HTR-8/SVneo (cell line): Measurements from ENCODE around the gene RUBCNL.
A peak's percentile ranks its signal among the peaks of the same experiment; 100 is the strongest.

Experiments used
- DNase-seq: peaks from one replicate; pipeline ENCODE4 v3.0.0; 2011; ENCODE audit warnings: low spot score, mixed read lengths; ENCODE audit not compliant: insufficient read length
- FAIRE-seq: peaks from 2 replicates; lab custom pipeline; 2011; peaks lifted over from hg19 to GRCh38; lab: Jason Lieb, UNC

The RUBCNL gene

DNA sequence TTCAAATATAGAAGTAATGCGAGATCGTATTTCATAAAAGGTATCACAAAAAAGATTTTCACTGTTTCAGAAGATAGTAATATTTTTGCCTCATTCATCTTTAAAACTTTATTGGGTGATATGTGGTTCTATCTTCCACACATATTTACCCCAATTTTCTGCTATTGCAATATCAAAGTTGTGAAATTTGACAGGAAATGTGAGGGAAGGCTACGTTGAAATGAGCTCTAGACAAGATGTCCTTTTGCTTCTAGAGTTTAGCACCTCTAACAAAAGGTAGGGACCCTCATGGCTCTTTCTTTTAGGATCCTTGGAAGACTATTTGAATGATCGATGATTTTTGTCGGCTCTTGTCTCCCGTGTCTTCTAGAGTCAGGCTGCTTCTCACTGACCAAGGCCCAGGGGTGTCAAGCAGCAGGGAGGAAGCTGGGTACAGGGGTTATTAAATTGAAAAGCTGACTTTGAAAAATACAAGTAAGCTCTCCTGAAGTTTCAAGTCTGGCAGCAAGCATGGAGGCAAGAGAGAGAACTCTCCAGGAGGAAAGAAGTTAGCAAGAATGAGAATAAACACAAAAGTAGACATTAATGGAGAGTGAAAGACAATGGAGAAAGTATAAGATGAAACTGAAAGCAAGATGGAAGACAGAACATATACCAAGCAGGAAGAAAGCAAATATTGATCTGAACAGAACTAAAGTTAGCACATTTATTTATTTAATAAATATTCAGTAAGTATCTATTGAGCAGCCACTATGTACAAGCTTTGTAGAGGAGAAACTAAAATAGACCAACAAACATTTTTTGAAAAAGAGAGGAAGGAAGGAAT is 73.4 kb downstream of the RUBCNL start:
- no peak for FAIRE-seq

DNA sequence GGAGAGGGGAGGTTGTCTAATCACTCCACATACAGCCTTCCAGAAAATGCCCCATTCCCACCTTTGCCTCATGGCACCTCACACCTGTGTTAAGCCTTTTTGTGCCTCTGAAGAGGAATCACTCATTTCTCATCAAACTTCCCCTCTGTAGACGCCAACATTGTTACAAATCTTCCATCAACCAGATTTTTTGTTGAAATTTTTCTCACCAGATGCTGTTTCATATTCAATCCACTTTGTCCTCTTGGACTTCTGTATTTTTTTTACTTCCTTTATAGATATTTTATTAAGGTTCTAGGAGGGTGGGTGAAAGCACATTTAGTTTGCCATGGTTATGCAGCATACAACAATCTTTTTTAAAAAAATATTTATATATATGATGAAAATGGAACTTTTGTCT is 74.0 kb downstream of the RUBCNL start:
- DNase-seq (no peak), FAIRE-seq (no peak)

More for the DNA sequence above, 73.4 kb downstream of the RUBCNL start:
- DNase-seq: no peak

DNA sequence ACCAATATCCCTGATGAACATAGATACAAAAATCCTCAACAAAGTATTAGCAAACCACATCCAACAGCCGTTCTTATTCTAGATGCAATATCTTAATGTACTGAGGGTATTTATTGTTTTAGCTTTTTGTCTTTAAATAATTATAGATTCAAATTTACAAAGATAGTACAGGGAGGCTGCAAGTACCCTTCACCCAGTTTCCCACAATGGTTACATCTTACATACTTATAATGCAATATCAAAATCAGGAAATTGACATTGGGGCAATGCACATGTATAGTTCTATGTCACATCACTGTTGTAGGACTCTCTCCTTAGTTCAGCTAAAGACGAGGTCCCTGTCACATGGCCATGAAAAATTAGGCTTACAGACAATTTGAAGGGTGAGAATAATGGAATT is 75.8 kb downstream of the RUBCNL start:
- FAIRE-seq (no peak), DNase-seq (no peak)

DNA sequence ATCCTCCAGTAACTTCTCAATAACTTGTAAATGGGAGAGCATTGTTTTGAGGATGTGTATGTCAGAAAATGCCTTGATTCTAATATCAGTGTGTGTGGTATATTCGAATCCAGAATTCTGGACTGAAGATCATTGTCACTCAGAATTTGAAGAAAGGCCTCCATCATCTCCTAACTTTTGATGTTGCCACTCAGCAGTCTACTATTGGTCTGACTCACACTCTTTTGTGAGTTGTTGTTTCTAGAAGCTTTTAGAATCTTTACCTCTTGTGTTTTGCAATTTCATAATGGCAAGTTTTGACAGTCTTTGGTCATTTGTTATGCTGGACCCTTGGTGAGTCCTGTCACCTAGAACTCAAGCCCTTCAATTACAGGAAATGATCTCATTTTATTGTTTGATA is 77.0 kb downstream of the RUBCNL start:
- no peak for FAIRE-seq

DNA sequence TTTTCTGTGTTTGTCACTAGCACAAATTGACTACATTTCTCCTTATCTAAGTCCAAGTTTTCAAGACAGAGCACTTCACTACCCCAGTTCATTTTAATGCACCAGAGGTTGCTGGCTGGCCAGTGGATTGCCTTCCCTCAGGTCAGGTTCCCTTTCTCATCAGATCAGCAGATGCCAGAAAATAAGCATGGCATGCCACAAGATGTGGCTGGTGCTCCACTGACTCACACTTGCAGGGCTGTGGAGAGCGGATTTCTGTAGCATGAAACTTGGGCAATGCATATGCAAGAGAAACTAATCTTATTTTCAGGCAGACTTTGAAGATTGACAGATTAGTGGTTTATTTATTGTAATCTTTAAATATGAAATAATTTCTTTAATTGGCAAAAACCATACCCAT is 79.5 kb downstream of the RUBCNL start:
- FAIRE-seq (no peak), DNase-seq (no peak)

More for the DNA sequence above, 77.0 kb downstream of the RUBCNL start:
- DNase-seq: no peak

DNA sequence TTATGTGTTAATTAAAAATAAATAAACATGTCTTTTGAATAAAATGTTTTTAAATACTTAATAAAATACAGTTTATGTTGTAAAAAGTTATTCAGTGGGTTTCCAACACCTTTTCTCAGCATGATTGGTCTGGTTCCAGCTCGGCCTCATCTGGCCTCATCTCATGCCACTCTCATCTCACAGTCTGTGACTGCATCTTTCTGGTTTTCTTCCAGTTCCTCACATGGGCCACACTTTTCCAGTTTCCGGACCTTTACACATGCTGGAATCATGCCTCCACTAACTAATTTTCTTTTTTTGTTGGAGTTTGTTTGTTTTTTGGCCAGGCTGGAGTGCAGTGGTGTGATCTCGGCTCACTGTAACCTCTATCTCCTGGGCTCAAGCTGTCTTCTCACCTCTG is 82.5 kb downstream of the RUBCNL start:
- FAIRE-seq (no peak), DNase-seq (no peak)

DNA sequence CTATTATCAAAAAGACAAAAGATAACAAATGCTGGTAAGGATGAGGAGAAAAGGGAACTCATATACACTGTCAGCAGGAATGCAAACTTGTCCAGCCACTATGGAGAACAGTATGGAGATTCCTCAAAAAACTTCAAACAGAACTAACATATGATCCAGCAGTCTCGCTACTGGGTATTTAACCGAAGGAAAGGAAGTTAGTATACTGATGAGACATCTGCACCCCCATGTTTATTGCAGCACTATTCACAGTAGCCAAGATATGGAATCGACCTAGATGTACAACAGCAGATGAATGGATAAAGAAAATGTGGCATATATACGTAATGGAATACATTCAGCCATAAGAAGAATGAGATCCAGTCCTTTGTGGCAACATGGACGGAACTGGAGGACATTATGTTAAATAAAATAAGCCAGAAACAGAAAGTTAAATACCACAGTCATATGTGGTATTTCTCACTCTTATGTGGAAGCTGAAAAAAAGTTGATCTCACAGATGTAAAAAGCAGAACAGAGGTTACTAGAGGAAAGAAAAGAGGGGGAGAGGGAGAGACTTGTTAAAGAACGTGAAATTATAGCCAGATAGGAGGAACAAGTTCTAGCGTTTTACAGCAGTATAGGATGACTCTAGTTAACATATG is 83.2 kb downstream of the RUBCNL start:
- FAIRE-seq (no peak), DNase-seq (no peak)

DNA sequence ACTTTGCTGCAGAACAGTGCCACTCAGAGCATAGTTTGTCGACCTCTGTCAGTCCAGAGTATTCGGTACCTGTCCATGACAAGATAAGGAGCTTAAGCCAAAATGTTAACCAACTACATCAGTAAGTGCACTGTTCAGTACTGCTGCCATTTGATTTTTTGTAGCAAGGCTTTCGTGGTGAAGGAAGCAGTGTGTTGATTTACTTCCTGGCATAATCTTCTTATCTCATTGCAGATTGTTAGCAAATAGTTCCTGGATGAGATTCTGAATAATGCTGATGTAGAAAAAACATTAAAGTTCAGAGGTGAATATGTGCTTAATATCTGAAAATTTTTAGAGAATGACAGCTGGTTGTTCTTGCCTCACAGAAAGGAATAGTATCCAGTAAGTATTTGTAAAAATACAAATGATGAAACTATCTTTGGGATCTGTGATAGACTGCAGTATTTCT is 89.7 kb downstream of the RUBCNL start:
- FAIRE-seq: no peak
- no peak for DNase-seq

DNA sequence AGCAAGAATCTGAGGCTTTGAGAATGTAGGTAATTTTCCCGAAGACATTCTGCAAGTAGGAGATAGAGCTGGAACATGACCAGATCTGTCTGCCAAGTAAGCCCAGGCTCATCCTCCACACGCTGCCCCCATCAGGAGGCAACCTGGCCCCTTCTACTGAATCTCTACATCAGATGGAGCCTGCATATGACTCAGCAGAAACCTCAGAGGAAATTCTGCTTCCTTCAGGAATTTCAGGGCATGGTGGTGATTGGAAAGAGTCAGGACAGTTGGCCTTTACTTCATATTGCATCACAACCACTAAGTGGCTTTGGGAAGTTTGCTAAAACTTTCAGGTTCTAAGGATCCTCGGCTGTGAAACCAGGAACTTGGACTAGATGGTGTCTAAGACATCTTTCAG is 90.1 kb downstream of the RUBCNL start:
- DNase-seq: peak; percentile 5
- no peak for FAIRE-seq

DNA sequence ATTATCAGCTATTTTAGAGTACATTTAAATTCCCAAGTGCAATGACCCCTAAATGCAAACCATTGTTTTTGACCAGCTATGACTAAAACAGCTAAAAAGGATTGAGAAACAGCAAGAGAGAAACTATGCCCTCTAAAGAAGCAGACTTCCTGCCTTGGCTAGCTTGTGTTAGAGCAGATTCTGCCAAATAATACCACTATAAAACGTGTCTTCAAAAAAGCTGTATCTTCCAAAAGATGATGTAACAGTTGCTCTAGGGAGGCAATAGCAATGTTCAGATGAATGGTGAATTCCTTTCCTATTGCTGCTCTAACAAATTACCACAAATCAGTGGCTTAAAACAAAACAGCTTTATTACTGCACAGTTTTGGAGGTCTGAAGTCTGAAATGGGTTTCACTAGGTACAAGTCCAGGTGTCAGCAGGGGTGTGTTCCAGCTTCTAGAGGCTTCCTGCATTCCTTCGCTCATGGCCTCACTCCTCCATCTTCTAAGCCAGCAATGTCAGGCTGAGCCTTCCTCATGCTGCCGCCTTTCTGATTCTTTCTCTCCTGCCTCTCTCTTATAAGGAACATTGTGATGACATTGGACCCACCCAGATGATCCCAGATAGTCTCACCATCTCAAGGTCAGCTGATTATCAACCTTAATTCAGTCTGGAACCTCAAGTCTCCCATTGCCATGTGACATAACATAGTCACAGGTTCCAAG is 90.8 kb downstream of the RUBCNL start:
- DNase-seq (no peak), FAIRE-seq (no peak)

DNA sequence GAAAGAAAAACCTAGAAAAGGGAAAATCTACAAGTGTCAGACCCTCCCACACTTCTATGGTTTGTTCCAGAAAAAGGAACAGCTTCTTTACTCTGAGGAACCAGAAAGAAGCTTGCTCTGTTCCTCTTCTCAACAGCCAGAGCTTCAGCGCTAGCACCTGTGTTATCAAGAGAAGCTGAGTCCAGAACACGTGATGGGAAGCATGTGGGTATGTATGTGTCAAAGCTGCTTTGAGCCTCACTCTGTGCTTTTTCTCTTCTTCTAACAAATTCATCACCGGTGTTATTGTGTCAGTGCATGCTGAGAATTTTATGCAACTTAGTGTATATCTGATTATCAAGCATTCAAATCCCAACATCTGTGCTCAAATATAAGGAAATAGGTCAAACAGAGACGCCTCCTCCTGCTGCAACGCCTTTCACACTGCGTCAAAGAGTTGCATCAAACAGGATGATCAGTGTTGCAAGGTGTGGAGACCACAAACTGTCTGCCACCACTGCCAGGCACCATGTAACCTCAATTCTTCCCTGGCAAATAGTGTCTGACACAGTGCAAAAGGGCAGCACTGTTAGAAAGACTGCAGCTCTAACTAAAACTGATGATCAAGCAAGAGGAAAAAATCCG is 91.4 kb downstream of the RUBCNL start:
- DNase-seq (no peak), FAIRE-seq (no peak)

DNA sequence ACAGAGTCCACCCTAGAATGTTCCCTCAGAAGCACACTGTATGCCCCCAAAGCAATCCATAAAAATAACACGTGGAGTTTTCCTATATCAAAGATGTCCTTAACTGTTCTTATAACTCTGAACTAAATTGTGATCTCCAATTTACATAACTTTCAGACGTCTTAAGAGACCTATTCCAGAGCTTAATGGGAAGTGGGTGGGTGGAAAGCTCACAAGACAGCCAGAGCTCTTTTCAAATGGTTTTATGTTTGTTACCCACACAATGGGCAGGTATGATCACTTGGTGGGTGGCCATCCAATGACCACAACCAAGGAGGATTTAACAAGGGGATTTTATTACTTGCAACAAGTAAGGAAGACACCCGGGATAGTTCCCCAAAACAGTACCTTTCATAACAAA is 93.6 kb downstream of the RUBCNL start:
- no peak for DNase-seq
- FAIRE-seq: no peak
